NCI-H82 (cell line): ENCODE measurements around the gene ZFYVE27.
A peak's percentile ranks its signal among the peaks of the same experiment; 100 is the strongest.

ENCODE experiments used
- DNase-seq: peaks from one replicate; lab custom pipeline; 2025; lab: John Stamatoyannopoulos, UW

The ZFYVE27 gene, protein sequence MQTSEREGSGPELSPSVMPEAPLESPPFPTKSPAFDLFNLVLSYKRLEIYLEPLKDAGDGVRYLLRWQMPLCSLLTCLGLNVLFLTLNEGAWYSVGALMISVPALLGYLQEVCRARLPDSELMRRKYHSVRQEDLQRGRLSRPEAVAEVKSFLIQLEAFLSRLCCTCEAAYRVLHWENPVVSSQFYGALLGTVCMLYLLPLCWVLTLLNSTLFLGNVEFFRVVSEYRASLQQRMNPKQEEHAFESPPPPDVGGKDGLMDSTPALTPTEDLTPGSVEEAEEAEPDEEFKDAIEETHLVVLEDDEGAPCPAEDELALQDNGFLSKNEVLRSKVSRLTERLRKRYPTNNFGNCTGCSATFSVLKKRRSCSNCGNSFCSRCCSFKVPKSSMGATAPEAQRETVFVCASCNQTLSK

DNA sequence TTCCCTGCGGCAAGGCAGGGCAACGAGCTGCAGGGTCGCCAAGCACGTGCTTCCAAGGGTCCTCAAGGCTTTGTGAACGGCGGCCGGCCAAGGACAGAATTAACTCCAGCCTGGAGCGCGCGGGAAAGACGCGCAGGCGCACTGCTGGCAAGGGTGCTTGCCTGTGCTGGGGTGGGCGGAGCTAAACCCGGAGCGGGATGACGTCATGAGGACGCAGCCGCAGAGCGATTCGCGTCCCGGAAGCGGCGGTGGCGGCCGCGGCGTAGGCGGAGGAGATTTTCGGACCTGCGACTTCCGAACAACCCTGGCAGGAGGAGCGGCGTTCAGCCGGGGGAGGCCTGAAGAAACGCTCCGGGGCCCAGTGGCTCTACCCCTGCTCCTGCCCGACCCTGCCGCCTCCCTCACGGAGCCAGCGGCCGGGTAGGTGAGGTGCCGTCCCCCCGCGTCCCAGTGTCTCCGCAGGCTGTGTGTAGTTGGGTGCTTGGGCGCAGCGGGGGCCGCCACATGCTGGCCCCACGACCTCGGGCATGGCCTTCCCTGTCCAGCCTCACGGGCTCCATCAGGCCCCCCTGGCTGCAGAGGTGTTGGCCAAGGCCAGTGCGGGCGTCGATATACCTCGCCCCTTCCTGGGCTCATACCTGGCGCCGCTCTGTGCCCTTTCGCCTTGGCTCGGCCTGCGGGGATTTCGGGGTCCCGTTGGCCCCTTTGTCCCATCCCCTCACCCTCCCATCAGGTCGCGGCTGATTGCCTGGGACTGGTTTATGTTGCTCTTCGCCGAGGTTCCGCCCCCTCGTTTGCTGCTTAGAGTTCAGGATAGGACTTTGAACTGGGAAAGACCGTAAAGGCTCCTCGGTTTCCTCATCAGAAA lies at the start of gene ZFYVE27:
Gene ZFYVE27, plus strand, starts transcription at position 227 of the 868 bp plus-strand sequence. CDS start 1,350 bp downstream, outside the sequence.
- peak; percentile 94 for DNase-seq

DNA sequence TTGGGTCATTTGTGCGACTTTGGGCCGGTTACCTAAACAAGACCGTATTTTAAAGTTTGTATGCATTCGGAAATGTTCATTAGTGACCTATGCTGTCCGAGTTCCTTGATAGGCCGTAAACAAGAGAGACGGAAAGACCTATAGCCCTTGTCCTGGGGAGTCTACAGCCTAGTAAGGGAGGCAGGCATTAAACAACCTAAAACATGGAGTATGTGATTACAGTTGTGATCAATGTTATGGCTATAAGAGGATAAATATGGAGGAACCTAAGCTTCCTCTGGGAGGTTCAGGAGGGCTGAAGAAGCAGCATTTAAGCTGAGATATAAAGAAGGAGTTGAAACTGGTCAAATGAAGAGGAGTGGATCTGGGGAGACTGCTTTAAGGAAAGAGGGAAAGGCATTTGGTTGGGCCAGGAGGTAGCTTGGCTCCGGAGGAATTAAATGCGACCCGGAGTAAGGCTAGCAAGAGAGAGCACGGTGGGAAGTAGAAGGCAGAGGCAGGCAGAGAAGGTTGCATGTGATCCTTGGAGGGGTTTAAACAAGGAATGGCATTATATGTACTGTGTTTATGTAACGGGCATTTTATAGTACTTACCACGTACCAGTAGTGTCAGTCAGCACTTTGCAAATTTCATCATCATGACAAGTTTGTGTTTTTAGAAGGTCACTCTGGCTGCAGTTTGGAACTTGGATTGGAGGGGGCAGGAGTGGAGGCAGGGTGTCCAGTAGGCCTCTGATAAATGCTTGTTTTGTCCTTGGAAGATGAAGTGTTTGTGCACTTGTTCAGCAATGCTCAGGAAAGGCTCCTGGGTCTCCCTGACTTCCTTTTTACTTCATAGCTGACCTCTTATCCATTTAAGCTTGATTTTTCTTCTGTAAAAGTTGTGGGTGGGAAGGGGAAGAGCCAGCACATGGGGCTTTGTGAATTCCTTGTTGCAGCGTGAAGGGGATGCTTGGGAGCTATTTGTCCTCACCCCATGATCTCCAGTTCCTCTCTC lies 48.8 kb upstream of the ZFYVE27 start:
- peak; percentile 44 for DNase-seq

DNA sequence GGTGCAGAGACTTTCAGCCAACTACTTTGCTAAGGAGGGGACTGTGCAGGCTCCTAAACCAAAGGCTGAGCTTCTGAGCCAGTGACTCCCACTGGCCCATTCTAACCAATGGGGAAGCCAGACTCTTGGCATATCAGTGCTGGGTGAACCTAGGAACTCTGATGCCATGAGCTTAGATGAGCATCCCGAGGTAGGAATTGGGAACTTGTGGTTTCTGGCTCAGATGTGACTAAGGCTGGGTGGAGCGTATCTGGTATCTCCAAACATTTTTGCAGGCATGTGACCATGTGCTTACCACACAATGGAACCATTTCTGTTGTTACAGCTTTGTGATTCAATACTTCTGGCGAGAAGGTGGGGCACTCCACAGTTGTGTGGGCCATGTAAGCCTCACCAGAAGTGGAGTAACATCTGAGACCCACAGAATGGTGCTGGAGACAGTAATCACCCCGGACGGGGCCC lies 47.3 kb upstream of the ZFYVE27 start:
- no peak for DNase-seq

DNA sequence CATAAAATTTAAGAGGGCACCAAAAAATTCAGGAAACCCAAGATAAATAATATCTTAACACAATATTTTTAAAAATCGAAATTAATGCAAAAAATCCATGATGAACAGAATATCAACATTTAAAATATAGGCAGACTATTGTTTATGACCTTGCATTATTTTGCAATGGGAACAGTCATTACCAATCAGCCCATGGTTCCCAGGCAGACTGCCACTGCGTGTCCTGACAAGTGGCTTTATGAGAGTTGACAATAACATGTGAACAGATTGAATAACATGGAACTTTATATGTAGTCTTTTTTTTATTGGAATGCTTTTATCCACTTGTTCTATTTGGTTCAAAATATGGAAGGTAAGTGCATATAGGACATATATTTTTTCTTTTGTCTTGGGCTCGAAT lies 46.8 kb upstream of the ZFYVE27 start:
- no peak for DNase-seq

GRCh38 chr10:97698072-97698655 lies 38.8 kb upstream of the ZFYVE27 start:
- peak; percentile 78 for DNase-seq

- peak; percentile 81 for DNase-seq
Observed at GRCh38 chr10:97701438-97702069, 35.4 kb upstream of the ZFYVE27 start.

DNA sequence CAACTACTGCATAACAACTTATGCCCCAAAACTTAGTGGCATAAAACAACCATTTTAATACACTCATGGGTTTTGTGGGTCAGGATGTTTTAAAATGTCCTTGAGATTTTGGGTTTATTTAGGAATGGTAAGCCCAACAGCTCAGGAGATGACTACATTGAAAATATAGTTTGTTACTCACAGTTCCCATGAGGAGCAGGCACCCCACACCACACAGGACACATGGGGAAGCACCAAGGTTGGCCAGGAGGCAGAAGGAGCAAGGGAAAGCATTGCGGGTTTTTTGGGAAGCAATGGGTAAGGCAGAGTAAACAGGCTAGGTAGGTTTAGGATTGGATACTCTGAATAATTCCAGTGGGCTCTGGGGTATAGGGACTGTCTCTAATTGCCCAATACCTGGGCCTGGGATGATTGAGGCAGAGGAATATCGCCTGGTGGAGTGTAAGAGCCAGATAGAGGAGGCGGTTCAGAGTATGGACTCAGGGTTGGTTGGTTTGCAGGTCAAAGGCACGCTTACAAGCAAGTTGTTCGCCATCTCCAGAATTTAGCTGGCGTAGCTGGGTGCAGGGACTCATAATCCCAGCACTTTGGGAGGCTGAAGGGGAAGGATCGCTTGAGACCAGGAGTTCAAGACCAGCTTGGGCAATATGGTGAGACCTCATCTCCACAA lies 33.4 kb upstream of the ZFYVE27 start:
- DNase-seq: no peak

- no peak for DNase-seq
Observed at GRCh38 chr10:97704341-97704740, 32.6 kb upstream of the ZFYVE27 start.

- no peak for DNase-seq
Observed at GRCh38 chr10:97705006-97705670, 31.8 kb upstream of the ZFYVE27 start.

GRCh38 chr10:97707134-97707861 lies 29.6 kb upstream of the ZFYVE27 start:
- DNase-seq: no peak

- DNase-seq: no peak
Observed at GRCh38 chr10:97708167-97708566, 28.8 kb upstream of the ZFYVE27 start.

DNA sequence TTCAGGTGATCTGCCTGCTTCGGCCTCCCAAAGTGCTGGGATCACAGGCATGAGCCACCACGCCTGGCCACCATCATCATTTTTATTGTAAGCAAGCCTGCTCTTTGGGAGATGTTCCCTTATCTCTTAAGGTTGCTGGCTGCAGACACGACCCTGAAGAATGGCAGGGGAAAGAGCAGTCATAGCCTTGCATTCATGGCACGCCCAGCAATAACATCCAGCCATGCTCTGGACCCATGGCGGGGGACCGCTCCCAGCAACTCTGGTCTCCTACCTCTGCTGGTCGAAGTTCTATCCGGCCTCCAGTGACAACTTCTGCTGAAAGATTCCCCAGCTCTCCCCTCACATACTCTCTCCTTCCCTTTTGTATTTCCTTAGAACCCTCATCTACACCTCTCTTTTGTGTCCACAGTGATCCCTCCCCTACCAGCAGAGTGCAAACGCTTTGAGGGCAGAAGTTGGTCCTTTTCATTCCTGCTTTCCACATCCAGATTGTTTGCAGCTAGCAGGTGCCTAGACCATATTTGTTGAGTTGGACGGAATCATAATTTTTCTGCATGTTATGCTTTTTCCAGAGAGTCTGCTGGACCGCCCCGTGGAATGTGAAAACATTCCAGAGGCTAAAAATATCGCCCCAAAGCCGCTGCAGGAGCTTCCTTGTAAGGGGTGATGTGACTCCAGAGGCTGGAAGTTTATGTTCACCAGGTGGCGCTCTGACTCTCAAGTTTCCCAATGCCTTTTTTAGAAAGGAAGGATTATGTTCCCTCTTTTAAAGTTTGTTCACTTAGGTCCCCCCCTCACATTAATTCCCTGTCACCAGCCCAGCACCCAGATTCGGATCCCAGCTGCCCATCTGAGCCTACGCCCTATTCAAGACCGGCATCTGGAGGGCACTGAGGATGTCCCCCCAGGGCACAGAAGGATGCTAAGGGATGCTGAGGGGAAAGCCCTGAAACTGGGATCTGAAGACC lies 27.7 kb upstream of the ZFYVE27 start:
- DNase-seq: peak; percentile 63

DNA sequence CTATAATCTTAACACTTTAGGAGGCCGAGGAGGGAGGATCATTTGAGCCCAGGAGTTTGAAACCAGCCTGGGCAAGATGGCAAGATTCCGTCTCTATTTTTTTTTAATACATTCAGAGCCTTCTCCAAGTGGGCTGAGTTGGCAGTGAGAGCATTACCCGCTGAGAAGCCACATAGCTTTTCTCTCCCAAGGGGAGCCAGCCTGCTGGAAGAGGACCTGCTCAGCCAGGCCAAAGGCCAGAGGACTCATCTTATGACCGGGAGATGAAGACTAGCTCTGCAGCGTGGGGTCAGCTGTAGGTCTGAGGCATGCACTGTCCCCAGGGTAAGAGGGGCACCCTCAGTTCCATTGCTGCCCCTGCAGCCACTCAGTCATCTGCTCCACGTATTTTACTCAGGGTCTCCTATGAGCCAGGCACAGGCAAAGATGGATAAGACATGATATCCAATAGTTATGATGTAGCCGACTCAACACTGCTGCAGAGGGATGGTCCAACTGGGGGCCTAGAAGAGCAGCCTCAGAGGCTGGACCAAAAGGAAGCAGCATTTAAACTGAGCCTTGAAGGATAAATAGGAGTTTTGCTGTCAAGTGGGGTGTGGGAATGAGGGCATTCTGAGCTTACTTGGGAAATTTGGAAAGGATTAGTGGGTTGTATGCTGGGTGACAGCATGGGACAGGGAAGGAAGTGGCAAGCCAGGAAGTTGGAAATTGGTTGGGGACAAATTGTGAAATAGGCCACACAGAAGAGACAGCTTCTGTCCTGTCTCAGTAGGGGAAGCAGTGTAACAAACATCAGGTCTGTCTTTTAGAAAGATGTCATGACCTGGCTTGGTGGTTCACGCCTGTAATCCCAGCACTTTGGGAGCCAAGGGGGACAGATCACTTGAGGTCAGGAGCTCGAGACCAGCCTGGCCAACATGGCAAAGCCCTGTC lies 25.0 kb upstream of the ZFYVE27 start:
- no peak for DNase-seq

- DNase-seq: peak; percentile 86
Observed at GRCh38 chr10:97713339-97713825, 23.5 kb upstream of the ZFYVE27 start, which contains the start of gene MARVELD1. Gene MARVELD1 (plus strand): TSS chr10:97713730. CDS start chr10:97713877, 147 bp downstream.

GRCh38 chr10:97713826-97714400 lies 23.0 kb upstream of the ZFYVE27 start:
- peak; percentile 74 for DNase-seq
